ENCODE data around the gene FAM168A.

FAM168A gene

GRCh38 chr11:73469401-73469800 lies 128.5 kb downstream of the FAM168A start:
- no peak for TF ChIP-seq PATZ1 (CRISPR knock-in tag; IDR thresholded peaks at IDR 0.05; ENCODE audit: borderline replicate concordance)
- no peak for TF ChIP-seq POU6F1 (CRISPR knock-in tag; IDR thresholded peaks at IDR 0.05; ENCODE audit: borderline replicate concordance, low read depth)
- no peak for TF ChIP-seq CSRNP3 (CRISPR knock-in tag; IDR thresholded peaks at IDR 0.05)
- no peak for TF ChIP-seq ZC3H10 (CRISPR knock-in tag; IDR thresholded peaks at IDR 0.05)
- no peak for TF ChIP-seq ZNF8 (CRISPR knock-in tag; IDR thresholded peaks at IDR 0.05)
- TF ChIP-seq ARNTL (CRISPR knock-in tag; IDR thresholded peaks at IDR 0.05; ENCODE audit: borderline replicate concordance, low read depth), result no peak
- no peak for TF ChIP-seq ZFP30 (CRISPR knock-in tag; IDR thresholded peaks at IDR 0.05)
- no peak for TF ChIP-seq ZNF565 (CRISPR knock-in tag; conservative IDR thresholded peaks at IDR 0.05; ENCODE audit: low read depth)
- no peak for TF ChIP-seq ESRRG (CRISPR knock-in tag; IDR thresholded peaks at IDR 0.05)
- TF ChIP-seq CREB5 (CRISPR knock-in tag; IDR thresholded peaks at IDR 0.05; ENCODE audit: low read depth), result no peak
- no peak for TF ChIP-seq OSR1 (CRISPR knock-in tag; IDR thresholded peaks at IDR 0.05)
- no peak for TF ChIP-seq ZFP3 (CRISPR knock-in tag; IDR thresholded peaks at IDR 0.05)
- TF ChIP-seq TOX (CRISPR knock-in tag; IDR thresholded peaks at IDR 0.05; ENCODE audit: borderline replicate concordance), result no peak
- TF ChIP-seq ISL1 (CRISPR knock-in tag; IDR thresholded peaks at IDR 0.05), result no peak
- TF ChIP-seq RARB (CRISPR knock-in tag; IDR thresholded peaks at IDR 0.05), result no peak
- TF ChIP-seq ZNF70 (CRISPR knock-in tag; IDR thresholded peaks at IDR 0.05), result no peak
- no peak for TF ChIP-seq TCF4 (CRISPR knock-in tag; IDR thresholded peaks at IDR 0.05; ENCODE audit: borderline replicate concordance)
- ATAC-seq, result no peak

GRCh38 chr11:73468590-73469161 lies 129.2 kb downstream of the FAM168A start:
- TF ChIP-seq RARB (CRISPR knock-in tag; IDR thresholded peaks at IDR 0.05) (no peak), POU6F1 (CRISPR knock-in tag; IDR thresholded peaks at IDR 0.05; ENCODE audit: borderline replicate concordance, low read depth) (no peak)
- ATAC-seq, result no peak

- ATAC-seq, result no peak
- no peak for TF ChIP-seq OSR1 (CRISPR knock-in tag; IDR thresholded peaks at IDR 0.05)
- no peak for TF ChIP-seq TSHZ2 (CRISPR knock-in tag; IDR thresholded peaks at IDR 0.05)
- TF ChIP-seq GLIS3 (CRISPR knock-in tag; IDR thresholded peaks at IDR 0.05), result no peak
- no peak for TF ChIP-seq ZNF565 (CRISPR knock-in tag; conservative IDR thresholded peaks at IDR 0.05; ENCODE audit: low read depth)
- no peak for TF ChIP-seq CSDC2 (CRISPR knock-in tag; IDR thresholded peaks at IDR 0.05)
- no peak for TF ChIP-seq TOX (CRISPR knock-in tag; IDR thresholded peaks at IDR 0.05; ENCODE audit: borderline replicate concordance)
- no peak for TF ChIP-seq BACH2 (CRISPR knock-in tag; IDR thresholded peaks at IDR 0.05; ENCODE audit: borderline replicate concordance)
- no peak for TF ChIP-seq ZNF70 (CRISPR knock-in tag; IDR thresholded peaks at IDR 0.05)
- no peak for TF ChIP-seq PATZ1 (CRISPR knock-in tag; IDR thresholded peaks at IDR 0.05; ENCODE audit: borderline replicate concordance)
- no peak for TF ChIP-seq ZC3H10 (CRISPR knock-in tag; IDR thresholded peaks at IDR 0.05)
Observed at GRCh38 chr11:73467505-73467904, 130.4 kb downstream of the FAM168A start.
